Smooth muscle cell of the brain vasculature (primary cell): Measurements from ENCODE around the gene CTSG.
"Not testable (repeated sequence)": the region's sequence is repeated elsewhere in the genome, so short reads cannot be mapped to it uniquely, and the experiment has no call there.

Experiments used
- DNase-seq: peaks from one replicate; pipeline ENCODE4 v3.0.0-alpha.2; 2012; ENCODE audit warnings: low read depth, low spot score

Gene CTSG

GRCh38 chr14:24542346-24542936 is 33.6 kb downstream of the CTSG start:
- DNase-seq = no peak

GRCh38 chr14:24535737-24536136 is 40.3 kb downstream of the CTSG start:
- no peak for DNase-seq

- DNase-seq = no peak
These were observed 41.8 kb downstream of the CTSG start for GRCh38 chr14:24534286-24534685.

- DNase-seq = not testable (repeated sequence)
These were observed 50.0 kb downstream of the CTSG start for GRCh38 chr14:24525877-24526620.
